GM12864 (cell line): ENCODE results near the gene TRERF1.

Experiments
- DNase-seq: peaks from one replicate; pipeline ENCODE4 v3.0.0-alpha.2; 2011; ENCODE audit warnings: low read depth
- H3K4me3 ChIP-seq: 2 replicates; pipeline ENCODE4 v1.5.1; 2011; ENCODE audit warnings: mild to moderate bottlenecking, low read depth, low read length, control low read depth
- TF ChIP-seq, protein P1 (sequence below): IDR thresholded peaks from 2 replicates; pipeline ENCODE4 v1.5.1; 2011; ENCODE audit warnings: low read depth, mild to moderate bottlenecking, moderate library complexity, low read length, control low read depth, inconsistent platforms; ENCODE audit errors: missing control alignments

The TRERF1 gene, protein sequence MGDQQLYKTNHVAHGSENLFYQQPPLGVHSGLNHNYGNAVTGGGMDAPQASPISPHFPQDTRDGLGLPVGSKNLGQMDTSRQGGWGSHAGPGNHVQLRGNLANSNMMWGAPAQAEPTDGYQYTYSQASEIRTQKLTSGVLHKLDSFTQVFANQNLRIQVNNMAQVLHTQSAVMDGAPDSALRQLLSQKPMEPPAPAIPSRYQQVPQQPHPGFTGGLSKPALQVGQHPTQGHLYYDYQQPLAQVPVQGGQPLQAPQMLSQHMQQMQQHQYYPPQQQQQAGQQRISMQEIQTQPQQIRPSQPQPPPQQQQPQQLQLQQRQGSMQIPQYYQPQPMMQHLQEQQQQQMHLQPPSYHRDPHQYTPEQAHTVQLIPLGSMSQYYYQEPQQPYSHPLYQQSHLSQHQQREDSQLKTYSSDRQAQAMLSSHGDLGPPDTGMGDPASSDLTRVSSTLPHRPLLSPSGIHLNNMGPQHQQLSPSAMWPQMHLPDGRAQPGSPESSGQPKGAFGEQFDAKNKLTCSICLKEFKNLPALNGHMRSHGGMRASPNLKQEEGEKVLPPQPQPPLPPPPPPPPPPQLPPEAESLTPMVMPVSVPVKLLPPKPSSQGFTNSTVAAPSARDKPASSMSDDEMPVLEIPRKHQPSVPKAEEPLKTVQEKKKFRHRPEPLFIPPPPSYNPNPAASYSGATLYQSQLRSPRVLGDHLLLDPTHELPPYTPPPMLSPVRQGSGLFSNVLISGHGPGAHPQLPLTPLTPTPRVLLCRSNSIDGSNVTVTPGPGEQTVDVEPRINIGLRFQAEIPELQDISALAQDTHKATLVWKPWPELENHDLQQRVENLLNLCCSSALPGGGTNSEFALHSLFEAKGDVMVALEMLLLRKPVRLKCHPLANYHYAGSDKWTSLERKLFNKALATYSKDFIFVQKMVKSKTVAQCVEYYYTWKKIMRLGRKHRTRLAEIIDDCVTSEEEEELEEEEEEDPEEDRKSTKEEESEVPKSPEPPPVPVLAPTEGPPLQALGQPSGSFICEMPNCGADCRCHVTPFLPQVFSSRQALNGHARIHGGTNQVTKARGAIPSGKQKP (N-terminal part only)

GRCh38 chr6:42451333-42452170, at the start of gene TRERF1:
TSS of gene TRERF1 (minus strand) at chr6:42451926. CDS start at chr6:42269590, 182,336 bp downstream.
- peak; percentile 67 for DNase-seq
- TF ChIP-seq, protein P1, sequence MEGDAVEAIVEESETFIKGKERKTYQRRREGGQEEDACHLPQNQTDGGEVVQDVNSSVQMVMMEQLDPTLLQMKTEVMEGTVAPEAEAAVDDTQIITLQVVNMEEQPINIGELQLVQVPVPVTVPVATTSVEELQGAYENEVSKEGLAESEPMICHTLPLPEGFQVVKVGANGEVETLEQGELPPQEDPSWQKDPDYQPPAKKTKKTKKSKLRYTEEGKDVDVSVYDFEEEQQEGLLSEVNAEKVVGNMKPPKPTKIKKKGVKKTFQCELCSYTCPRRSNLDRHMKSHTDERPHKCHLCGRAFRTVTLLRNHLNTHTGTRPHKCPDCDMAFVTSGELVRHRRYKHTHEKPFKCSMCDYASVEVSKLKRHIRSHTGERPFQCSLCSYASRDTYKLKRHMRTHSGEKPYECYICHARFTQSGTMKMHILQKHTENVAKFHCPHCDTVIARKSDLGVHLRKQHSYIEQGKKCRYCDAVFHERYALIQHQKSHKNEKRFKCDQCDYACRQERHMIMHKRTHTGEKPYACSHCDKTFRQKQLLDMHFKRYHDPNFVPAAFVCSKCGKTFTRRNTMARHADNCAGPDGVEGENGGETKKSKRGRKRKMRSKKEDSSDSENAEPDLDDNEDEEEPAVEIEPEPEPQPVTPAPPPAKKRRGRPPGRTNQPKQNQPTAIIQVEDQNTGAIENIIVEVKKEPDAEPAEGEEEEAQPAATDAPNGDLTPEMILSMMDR, result no peak
- H3K4me3 ChIP-seq, result peak within 1 kb of the TSS; percentile 87

DNA sequence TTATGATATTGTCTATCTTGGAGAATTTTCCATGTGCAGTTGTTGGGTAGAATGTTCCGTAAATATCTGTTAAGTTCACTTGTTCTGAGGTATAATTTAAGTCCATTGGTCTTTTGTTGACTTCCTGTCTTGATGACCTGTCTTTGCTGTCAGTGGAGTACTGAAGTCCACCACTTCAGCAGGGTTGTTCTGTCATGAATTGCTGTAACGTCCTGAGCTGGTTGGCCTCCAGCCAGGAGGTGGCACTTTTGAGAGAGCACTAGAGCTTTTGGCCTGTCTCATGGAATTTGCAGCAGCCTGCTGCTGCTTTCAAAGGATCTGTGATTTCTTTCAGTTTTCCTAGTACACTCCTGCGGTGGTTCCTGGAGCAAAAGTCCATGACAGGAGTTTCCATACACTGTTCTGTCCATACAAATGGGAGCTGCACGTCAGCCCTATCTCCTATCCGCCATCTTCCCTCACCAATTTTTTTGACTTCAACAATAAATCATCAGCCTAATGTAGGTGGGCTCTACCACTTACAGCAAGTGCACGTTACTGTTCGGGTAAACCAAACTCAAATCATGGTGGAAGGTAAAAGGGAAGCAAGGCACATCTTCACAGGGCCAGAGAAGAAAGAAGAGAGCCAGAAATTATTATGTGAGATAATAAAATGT, 46.9 kb upstream of the TRERF1 start:
- H3K4me3 ChIP-seq, result no peak overlapping the region
- no peak for DNase-seq
- TF ChIP-seq, protein P1, result no peak

- TF ChIP-seq, protein P1, result no peak
- DNase-seq, result no peak
- H3K4me3 ChIP-seq, result no peak overlapping the region
These were observed 42.3 kb upstream of the TRERF1 start for GRCh38 chr6:42493914-42494539.

- H3K4me3 ChIP-seq, result no peak overlapping the region
- no peak for DNase-seq
- TF ChIP-seq, protein P1, result no peak
These were observed 36.4 kb upstream of the TRERF1 start for GRCh38 chr6:42488129-42488528.

DNA sequence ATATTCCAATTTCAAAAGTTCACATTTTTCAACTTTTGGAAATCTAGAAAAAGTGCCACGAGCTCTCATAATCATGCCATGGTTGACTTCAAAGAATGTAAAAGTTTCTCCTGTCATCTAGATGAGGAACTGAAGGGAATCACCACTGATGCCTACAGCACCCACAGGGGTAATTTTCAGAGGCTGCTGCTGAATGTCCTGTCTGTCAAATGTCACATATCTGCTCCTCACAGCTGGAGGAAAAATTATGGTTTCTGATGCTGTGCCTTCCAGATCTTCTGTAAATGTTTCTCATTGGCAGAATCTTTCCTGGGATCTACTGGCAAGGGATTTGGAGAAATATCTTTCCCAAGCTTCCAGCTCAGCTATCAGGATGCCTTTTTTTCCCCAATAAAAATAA, 32.5 kb upstream of the TRERF1 start:
- no peak overlapping the region for H3K4me3 ChIP-seq
- TF ChIP-seq, protein P1, result no peak
- DNase-seq, result no peak
